ENCODE measurements around the gene ASB7. TPM values are rescaled to one million over a fixed set of nuclear protein-coding genes. Genes with fewer than 3 reads are reported as not detected.
A peak's percentile ranks its signal among the peaks of the same experiment; 100 is the strongest.
"Not testable (repeated sequence)": the region's sequence is repeated elsewhere in the genome, so short reads cannot be mapped to it uniquely, and the experiment has no call there.

ASB7 gene
- total RNA-seq, 1 donor from 2014 or later, result 6.8 TPM

GRCh38 chr15:100671858-100672543 lies 69.6 kb downstream of the ASB7 start:
- DNase-seq, result no peak
- intact Hi-C loops (cut with micrococcal nuclease), result no loop called here
- peak; percentile 65 for ATAC-seq

- no peak for ATAC-seq
- no peak for DNase-seq
- intact Hi-C loops (cut with micrococcal nuclease), result no loop called here
Observed at GRCh38 chr15:100672959-100673358, 70.6 kb downstream of the ASB7 start.

DNA sequence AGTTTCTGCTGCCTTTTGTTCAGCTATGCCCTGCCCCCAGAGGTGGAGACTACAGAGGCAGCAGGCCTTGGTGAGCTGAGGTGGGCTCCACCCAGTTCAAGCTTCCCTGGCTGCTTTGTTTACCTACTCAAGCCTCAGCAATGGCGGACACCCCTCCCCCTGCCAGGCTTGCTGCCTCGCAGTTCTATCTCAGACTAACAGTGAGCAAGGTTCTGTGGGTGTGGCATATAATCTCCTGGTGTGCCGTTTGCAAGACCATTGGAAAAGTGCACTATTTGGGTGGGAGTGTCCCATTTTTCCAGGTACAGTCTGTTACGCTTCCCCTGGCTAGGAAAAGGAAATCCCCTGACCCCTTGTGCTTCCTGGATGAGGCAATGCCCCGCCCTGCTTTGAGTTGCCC lies 76.8 kb downstream of the ASB7 start:
- ATAC-seq; intact Hi-C loops (cut with micrococcal nuclease); DNase-seq: not testable (repeated sequence)

DNA sequence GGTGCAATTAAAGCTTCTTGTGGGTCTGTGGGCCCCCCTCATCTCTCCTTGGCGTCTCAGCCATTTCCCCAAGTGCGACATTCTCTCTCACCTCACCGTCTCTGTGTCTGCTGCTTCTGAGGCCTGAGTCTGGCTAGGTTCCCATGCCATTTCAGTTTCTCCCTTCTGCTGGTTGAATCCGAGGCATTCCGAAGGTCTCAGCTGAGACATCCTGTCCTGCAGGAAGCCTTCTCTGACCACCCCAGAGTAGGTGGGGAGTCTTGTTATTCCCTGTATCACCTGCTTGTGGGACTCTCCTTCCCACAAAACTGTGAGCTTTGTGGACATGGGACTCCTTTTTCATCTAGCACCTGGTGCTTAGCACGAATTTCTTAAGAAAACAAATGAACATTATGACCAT lies 78.3 kb downstream of the ASB7 start:
- ATAC-seq (no peak), DNase-seq (no peak)
- intact Hi-C loops (cut with micrococcal nuclease), result no loop called here

DNA sequence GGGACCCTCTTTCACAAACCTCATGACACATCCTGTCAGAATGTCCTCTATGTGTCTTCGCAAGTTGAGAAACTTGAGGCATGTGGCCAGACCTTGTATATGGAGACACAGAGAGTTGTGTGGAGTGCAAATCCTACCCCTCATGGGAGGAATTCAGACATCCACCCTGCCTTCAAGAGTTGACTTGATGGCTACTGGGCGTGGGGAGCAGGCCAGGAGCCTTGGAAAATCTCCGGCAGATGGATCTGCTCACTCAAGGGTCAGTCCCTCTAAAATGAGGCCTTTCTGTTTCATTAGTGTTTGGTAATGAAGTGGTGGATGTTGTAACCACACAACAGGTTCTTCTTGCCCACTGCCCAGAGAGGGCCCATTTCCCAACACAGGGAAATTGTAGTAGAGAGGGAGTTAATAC lies 79.0 kb downstream of the ASB7 start:
- intact Hi-C loops (cut with micrococcal nuclease), result no loop called here
- peak; percentile 60 for ATAC-seq
- DNase-seq, result no peak

DNA sequence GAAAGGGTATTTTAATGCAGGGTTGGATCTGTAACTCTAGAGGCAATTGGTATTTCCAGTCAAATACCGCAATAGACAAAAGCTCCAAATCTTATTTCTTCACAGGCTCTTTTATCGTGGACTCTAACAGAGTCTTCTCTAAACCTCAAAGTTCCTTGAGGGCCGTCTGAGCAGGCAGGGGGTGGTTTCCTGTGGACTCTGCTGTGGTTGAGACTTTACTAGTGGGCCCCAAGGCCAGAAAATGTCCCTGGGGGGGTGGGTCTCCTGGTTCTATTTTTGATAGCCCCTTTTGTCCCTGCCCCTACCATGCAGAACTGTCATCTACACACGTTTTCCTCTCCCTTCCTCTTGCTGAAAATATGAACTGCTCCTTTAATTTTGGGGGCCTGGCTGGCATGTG lies 80.1 kb downstream of the ASB7 start:
- ATAC-seq (no peak), DNase-seq (no peak)
- intact Hi-C loops (cut with micrococcal nuclease), result no loop called here

DNA sequence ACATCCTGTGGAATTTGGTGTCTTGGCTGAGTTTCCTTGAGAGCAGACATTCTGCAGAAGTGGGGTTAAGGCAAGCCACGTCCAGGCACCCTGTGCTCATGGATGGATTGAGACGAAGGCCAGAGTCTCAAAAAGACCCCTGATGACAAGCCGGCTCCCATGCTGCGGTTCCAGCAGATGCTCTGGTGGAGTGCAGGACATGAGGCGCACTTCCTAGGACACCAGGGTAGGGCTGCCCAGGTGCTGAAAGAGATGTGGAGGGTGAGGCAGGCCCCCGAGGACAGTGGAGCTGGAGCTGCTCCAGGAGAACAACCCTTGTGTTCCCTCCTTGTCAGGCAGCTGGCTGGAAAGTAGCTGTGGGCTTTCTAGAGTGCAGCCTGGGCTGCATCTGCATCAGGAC lies 81.0 kb downstream of the ASB7 start:
- no peak for ATAC-seq
- intact Hi-C loops (cut with micrococcal nuclease), result no loop called here

GRCh38 chr15:100684591-100684990 lies 82.2 kb downstream of the ASB7 start:
- no peak for ATAC-seq

More for the DNA sequence above, 81.0 kb downstream of the ASB7 start:
- no peak for DNase-seq

GRCh38 chr15:100686021-100686724 lies 83.8 kb downstream of the ASB7 start:
- DNase-seq (peak; percentile 64), ATAC-seq (peak; percentile 69)
- intact Hi-C loops (cut with micrococcal nuclease), result no loop called here

More at GRCh38 chr15:100684591-100684990, 82.2 kb downstream of the ASB7 start:
- DNase-seq, result no peak
- intact Hi-C loops (cut with micrococcal nuclease), result no loop called here

- DNase-seq (no peak), ATAC-seq (no peak)
- intact Hi-C loops (cut with micrococcal nuclease), result no loop called here
Observed at GRCh38 chr15:100686725-100687473, 84.5 kb downstream of the ASB7 start.

DNA sequence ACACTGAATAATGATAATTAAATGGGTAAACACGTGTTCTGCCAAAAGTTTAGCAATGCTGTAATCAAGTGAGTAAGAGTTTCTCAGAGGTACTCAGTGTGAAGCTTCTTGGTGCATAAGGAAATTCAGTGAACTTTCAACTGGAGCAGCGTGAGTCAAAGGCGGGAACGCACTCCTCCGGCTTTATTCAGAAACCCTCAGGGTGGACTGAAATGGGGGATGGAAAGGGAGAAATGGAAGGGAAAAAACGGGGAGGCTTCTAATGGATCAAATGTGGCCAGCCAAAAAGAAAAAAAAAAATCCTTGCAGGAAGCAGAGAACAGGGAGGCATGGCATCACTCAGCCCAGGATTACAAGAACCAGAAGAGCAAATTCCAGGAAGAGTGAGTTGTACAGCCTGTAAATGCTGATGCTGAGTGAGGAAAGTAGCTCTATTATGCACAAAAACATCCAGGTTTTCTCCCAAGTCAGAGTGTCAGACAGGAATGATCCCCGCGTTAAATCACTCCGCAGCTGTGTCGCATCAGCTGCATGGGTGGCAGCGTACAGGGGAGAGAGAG lies 85.3 kb downstream of the ASB7 start:
- peak; percentile 67 for ATAC-seq
- intact Hi-C loops (cut with micrococcal nuclease), result no loop called here
- no peak for DNase-seq

DNA sequence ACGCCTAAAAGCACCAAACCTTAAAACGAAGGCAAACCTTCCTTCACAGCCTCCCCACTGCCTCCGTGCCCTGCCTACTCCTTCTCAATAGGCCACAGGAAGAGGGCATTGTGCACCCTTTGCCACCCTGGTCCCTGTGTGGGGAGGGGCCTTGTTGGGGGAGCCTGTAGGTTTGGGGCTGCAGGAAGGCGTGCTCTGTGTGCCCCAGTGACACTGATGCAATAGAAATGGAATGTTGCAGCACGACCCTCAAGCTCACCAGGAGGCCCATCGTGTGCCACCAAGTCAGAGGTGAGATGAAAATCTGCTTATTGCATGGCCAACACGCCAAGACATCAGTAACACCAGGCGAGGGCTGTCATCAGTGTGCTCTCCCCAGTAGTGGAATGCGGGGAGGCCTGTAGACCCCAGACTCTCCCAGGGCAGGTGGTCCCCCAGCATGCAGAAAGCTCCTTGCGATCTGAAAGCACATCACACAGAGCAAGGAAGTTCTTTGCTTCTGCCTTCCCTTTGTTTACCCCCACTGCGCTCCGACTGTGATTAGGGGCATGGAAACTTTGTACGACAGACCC lies 86.2 kb downstream of the ASB7 start:
- no peak for ATAC-seq
- DNase-seq, result no peak
- intact Hi-C loops (cut with micrococcal nuclease), result no loop called here

- no peak for ATAC-seq
- no peak for DNase-seq
- intact Hi-C loops (cut with micrococcal nuclease), result no loop called here
Observed at GRCh38 chr15:100689131-100689899, 86.9 kb downstream of the ASB7 start.

GRCh38 chr15:100690032-100690794 lies 87.8 kb downstream of the ASB7 start:
- ATAC-seq, result no peak
- intact Hi-C loops (cut with micrococcal nuclease), result no loop called here
- no peak for DNase-seq

- intact Hi-C loops (cut with micrococcal nuclease), result no loop called here
- ATAC-seq, result no peak
Observed at GRCh38 chr15:100690795-100691158, 88.4 kb downstream of the ASB7 start.

DNA sequence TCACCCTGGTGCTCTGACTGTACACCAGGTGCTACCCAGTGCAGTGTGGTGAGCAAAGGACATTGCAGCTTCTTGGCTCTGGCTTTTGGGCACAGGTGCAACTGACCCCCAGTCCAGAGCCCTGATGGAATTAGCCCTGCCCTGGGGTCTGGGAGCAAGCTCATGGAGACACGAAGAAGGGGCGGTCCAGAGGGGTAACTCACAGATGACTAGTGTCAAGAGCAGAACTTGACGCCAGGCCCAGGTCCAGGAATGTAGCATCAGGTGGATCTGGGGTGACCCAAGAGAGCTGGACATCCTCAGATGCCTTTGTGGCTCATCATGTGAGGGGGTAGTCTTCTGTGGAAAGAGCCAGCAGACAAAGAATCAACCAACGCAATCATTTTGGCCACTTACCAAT lies 88.9 kb downstream of the ASB7 start:
- ATAC-seq (no peak), DNase-seq (no peak)
- intact Hi-C loops (cut with micrococcal nuclease), result no loop called here

More at GRCh38 chr15:100690795-100691158, 88.4 kb downstream of the ASB7 start:
- no peak for DNase-seq

DNA sequence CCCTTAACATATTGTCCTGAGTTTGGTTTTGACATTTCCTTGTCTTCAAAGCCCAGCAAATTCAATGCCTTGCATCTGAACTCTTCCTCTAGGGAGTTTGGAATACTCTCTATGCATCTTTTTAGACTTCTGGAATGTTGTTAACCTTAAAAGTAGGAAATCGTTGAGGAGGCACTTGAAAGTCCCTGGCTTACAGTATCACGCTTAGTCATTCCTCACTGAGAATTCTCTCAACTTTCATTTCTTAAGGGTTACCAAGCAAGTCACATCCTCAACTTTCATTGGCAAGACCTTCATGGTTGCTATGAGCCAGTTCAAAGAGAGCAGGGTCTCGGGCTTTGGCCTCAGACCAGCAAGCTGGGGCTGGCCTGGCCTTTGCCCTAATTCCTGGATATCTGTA lies 89.9 kb downstream of the ASB7 start:
- intact Hi-C loops (cut with micrococcal nuclease), result no loop called here
- DNase-seq, result no peak
- no peak for ATAC-seq

DNA sequence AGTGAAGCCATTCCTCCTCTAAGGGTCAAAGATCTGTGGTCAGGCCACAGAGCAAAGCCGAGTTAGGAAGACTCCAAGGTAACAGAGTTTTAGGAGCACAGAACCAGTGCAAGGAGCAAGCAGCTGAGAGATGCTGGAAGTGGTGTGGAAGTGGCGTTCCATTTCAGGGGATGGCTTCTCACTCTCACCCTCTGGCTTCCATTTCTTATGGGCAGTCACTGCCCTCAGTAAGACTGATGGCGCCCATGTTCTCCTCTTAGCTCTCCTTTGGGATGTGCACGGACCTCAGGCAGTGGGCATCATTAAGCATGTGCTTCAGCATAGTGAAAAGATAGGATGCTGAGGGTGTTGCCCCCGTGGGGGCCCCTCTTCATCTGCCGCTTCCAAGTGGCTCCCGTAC lies 90.3 kb downstream of the ASB7 start:
- no peak for DNase-seq
- ATAC-seq, result no peak
- intact Hi-C loops (cut with micrococcal nuclease), result no loop called here
